GM23338 (cell line): ENCODE measurements around the gene MAD1L1. TPM values are rescaled to one million over a fixed set of nuclear protein-coding genes. Genes with fewer than 3 reads are reported as not detected.
"Not testable (repeated sequence)": the region's sequence is repeated elsewhere in the genome, so short reads cannot be mapped to it uniquely, and the experiment has no call there.

ENCODE experiments used
- ATAC-seq: fragments of 200-7000 bp; cut with Tn5 transposase; 3 replicates; pipeline ENCODE4 v1.9.1; 2020
- DNase-seq: peaks from one replicate; pipeline ENCODE4 v3.0.0-alpha.2; 2015; ENCODE audit warnings: low spot score
- H2AFZ ChIP-seq: fragments of 200-600 bp; sonication (generic); 2 replicates; pipeline ENCODE4 v1.8.0; 2016; ENCODE audit warnings: antibody characterized with exemption, mild to moderate bottlenecking, moderate library complexity
- H3F3A ChIP-seq: fragments of 200-600 bp; sonication (generic); replicated peaks from 2 replicates; pipeline ENCODE4 v1.8.0; 2017; ENCODE audit warnings: antibody characterized with exemption, mixed run types, low read depth
- H3K27ac ChIP-seq: fragments of 200-600 bp; sonication (generic); 2 replicates; pipeline ENCODE4 v1.6.1; 2016; ENCODE audit warnings: low read depth
- H3K27me3 ChIP-seq: fragments of 200-600 bp; sonication (generic); 2 replicates; pipeline ENCODE4 v1.8.0; 2016; ENCODE audit warnings: mild to moderate bottlenecking, mixed run types, moderate library complexity; ENCODE audit not compliant: insufficient read depth
- H3K36me3 ChIP-seq: fragments of 200-600 bp; sonication (generic); 2 replicates; pipeline ENCODE4 v1.8.0; 2016; ENCODE audit warnings: mild to moderate bottlenecking; ENCODE audit not compliant: insufficient read depth
- H3K4me1 ChIP-seq: fragments of 200-600 bp; sonication (generic); 2 replicates; pipeline ENCODE4 v1.8.0; 2016; ENCODE audit warnings: mild to moderate bottlenecking, moderate library complexity; ENCODE audit not compliant: insufficient read depth
- H3K4me2 ChIP-seq: fragments of 200-600 bp; sonication (generic); 2 replicates; pipeline ENCODE4 v1.7.1; 2017; ENCODE audit warnings: mixed run types
- H3K4me3 ChIP-seq: fragments of 200-600 bp; sonication (generic); 2 replicates; pipeline ENCODE4 v1.6.1; 2016; ENCODE audit warnings: mixed run types
- H3K79me2 ChIP-seq: fragments of 200-600 bp; sonication (generic); replicated peaks from 2 replicates; pipeline ENCODE4 v1.8.0; 2017; ENCODE audit warnings: mild to moderate bottlenecking; ENCODE audit not compliant: insufficient read depth
- H3K9me2 ChIP-seq: fragments of 200-600 bp; sonication (generic); 2 replicates; pipeline ENCODE4 v1.8.0; 2017; ENCODE audit not compliant: insufficient read depth
- H4K20me1 ChIP-seq: fragments of 200-600 bp; sonication (generic); replicated peaks from 2 replicates; pipeline ENCODE4 v1.8.0; 2017; ENCODE audit warnings: mild to moderate bottlenecking; ENCODE audit not compliant: insufficient read depth
- H3K27ac Mint-ChIP-seq: 2 replicates; pipeline ENCODE4 v1.8.0; 2020; ENCODE audit warnings: inconsistent platforms, mild to moderate bottlenecking, moderate library complexity, mixed read lengths
- H3K27me3 Mint-ChIP-seq: 3 replicates; pipeline ENCODE4 v1.8.0; 2022; ENCODE audit warnings: low read depth, mild to moderate bottlenecking, moderate library complexity, mixed read lengths, inconsistent platforms; ENCODE audit not compliant: insufficient read depth, poor library complexity
- H3K36me3 Mint-ChIP-seq: 3 replicates; pipeline ENCODE4 v1.8.0; 2021; ENCODE audit warnings: low read depth, mild to moderate bottlenecking, inconsistent platforms, moderate library complexity, mixed read lengths
- H3K4me1 Mint-ChIP-seq: 3 replicates; pipeline ENCODE4 v1.8.0; 2020; ENCODE audit warnings: mild to moderate bottlenecking, inconsistent platforms, mixed read lengths
- H3K4me3 Mint-ChIP-seq: 3 replicates; pipeline ENCODE4 v1.8.0; 2021; ENCODE audit warnings: moderate library complexity, mild to moderate bottlenecking, inconsistent platforms, mixed read lengths
- H3K9me3 Mint-ChIP-seq: 3 replicates; pipeline ENCODE4 v1.8.0; 2020; ENCODE audit warnings: moderate library complexity, mild to moderate bottlenecking, inconsistent platforms, mixed read lengths
- CREB1 ChIP-seq: fragments of 250-450 bp; sonication (Bioruptor Pico); IDR thresholded peaks from 2 replicates; pipeline ENCODE4 v1.5.0; 2020; ENCODE audit warnings: low read depth, mild to moderate bottlenecking, moderate library complexity
- EZH2phosphoT487 ChIP-seq: fragments of 200-600 bp; sonication (generic); IDR thresholded peaks from one replicate; pipeline ENCODE4 v1.8.1; 2018; ENCODE audit warnings: antibody characterized with exemption; ENCODE audit not compliant: unreplicated experiment
- JUNB ChIP-seq: IDR thresholded peaks from one replicate; pipeline ENCODE4 v1.6.1; 2016; ENCODE audit warnings: antibody characterized with exemption; ENCODE audit not compliant: unreplicated experiment
- NANOG ChIP-seq: IDR thresholded peaks from 2 replicates; pipeline ENCODE4 v1.6.1; 2016; ENCODE audit warnings: antibody characterized with exemption, borderline replicate concordance
- POLR2AphosphoS5 ChIP-seq: IDR thresholded peaks from 2 replicates; pipeline ENCODE4 v1.6.1; 2016; ENCODE audit warnings: antibody characterized with exemption, low read depth
- STAT1 ChIP-seq: IDR thresholded peaks from one replicate; pipeline ENCODE4 v1.6.1; 2016; ENCODE audit warnings: antibody characterized with exemption; ENCODE audit not compliant: unreplicated experiment
- ZNF114 ChIP-seq: fragments of 250-450 bp; sonication (Bioruptor Pico); IDR thresholded peaks from 2 replicates; pipeline ENCODE4 v1.5.0; 2020; ENCODE audit warnings: mild to moderate bottlenecking, moderate library complexity
- ZNF331 ChIP-seq: fragments of 250-450 bp; sonication (Bioruptor Pico); IDR thresholded peaks from 2 replicates; pipeline ENCODE4 v1.5.0; 2020; ENCODE audit warnings: low read depth, mild to moderate bottlenecking, moderate library complexity
- polyA plus RNA-seq: library from polyadenylated mRNA; unstranded; fragments of >200 nt; fragmentation: Nextera tagmentation; extraction: Ambion mirVana; gene quantifications from 2 replicates; pipeline ENCODE4 v1.2.1, GENCODE V29; 2016
- total RNA-seq: library from RNA; depleted of rRNA; stranded (reverse); fragments of >200 nt; shearing (Covaris generic); gene quantifications from 2 replicates; pipeline ENCODE4 v1.2.3, GENCODE V29; 2014
- TF ChIP-seq, protein P1 (sequence below): IDR thresholded peaks from one replicate; pipeline ENCODE4 v1.6.1; 2018; ENCODE audit warnings: antibody characterized with exemption; ENCODE audit not compliant: unreplicated experiment
- TF ChIP-seq, protein P2 (sequence below): fragments of 250-450 bp; sonication (Bioruptor Pico); IDR thresholded peaks from 2 replicates; pipeline ENCODE4 v1.5.0; 2020; ENCODE audit warnings: mild to moderate bottlenecking, moderate library complexity
- TF ChIP-seq, protein P3 (sequence below): IDR thresholded peaks from 2 replicates; pipeline ENCODE4 v1.6.1; 2016; ENCODE audit warnings: antibody characterized with exemption

MAD1L1 gene
- total and polyA plus RNA-seq, 2 experiments from 2014 or later, result 40.3 to 59.3 TPM

DNA sequence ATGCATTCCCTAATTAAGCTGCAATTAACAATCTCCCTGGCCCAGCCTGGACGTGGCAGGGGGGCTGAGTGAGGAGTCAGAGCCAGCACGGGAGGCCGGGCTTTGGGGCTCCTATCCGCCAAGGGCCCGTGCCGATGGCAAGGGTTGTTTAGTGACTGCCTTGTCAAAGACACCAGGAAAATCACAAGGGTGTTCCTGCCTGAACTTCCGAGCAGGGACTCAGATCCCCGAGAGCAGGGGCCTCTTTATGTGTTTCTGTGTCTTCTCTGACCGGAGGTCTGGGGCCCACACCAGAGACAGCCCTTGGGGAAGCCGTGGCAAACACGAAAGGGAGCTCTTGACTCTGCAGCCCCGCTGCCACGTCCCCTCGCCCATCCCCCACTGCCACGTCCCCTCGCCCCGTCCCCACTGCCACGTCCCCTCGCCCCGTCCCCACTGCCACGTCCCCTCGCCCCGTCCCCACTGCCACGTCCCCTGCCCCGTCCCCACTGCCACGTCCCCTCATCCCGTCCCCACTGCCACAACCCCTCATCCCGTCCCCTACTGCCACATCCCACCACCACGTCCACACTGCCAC is 303.3 kb downstream of the MAD1L1 start:
- not testable (repeated sequence) for H3K4me2 ChIP-seq, H3K27me3 ChIP-seq, H3K36me3 ChIP-seq, H3K79me2 ChIP-seq, H3F3A ChIP-seq, ATAC-seq, H3K27ac ChIP-seq, H3K27ac Mint-ChIP-seq, H4K20me1 ChIP-seq, H3K9me2 ChIP-seq, H3K4me3 Mint-ChIP-seq, H2AFZ ChIP-seq, H3K4me1 Mint-ChIP-seq, DNase-seq, H3K4me3 ChIP-seq, H3K4me1 ChIP-seq
- H3K36me3 Mint-ChIP-seq, result peaks cover 24% of the 10 kb centered on the region
- peaks cover 23% of the 10 kb centered on the region; the same call in 2 of the 3 replicates for H3K9me3 Mint-ChIP-seq
- peaks cover 20% of the 10 kb centered on the region for H3K27me3 Mint-ChIP-seq

DNA sequence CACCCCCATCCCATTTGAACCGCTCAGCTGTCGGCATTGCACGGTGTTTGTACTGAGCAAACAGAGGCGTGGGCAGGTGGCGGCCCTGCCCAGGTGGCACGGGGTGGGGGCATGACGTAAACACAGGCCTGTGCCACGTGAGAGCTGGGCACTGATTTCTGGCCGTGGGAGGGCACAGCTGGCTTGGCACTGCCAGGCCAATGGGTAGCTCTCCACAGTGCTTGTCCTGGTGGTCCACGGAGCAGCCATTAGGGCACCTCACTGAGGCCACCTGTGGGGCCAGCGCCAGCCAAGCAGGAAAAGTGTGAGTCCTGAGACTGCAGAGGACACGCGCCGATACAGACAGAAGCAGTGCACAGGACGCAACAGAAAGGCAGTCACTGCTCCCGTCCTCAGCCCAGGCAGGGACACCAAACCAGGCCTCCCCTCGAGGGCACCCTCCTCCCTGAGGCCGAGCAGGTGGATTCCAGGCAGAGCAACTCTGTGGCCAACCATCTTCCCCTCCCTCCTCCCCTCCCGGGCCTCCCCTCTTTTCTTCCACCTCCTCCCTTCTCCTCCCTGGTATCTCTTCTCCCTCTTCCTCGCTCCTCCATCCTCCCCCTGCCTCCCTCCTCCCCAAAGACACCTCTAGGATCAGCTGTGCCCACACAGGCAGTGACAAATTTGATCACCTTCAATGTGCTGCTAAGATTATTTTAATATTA is 303.9 kb downstream of the MAD1L1 start:
- Mint-ChIP-seq H3K27me3 (peaks cover 18% of the 10 kb centered on the region), H3K36me3 (peaks cover 19% of the 10 kb centered on the region), H3K4me3 (no peak overlapping the region), H3K9me3 (peaks cover 23% of the 10 kb centered on the region; the same call in 2 of the 3 replicates), H3K27ac (no peak overlapping the region), H3K4me1 (no peaks in the 10 kb centered on the region)
- H3F3A ChIP-seq, result no peaks in the 10 kb centered on the region
- H3K79me2 ChIP-seq, result no peaks in the 10 kb centered on the region
- H3K4me3 ChIP-seq, result no peak overlapping the region
- ATAC-seq (no peak), DNase-seq (no peak)
- H3K27me3 ChIP-seq, result no peaks in the 10 kb centered on the region
- H4K20me1 ChIP-seq, result 0 out of 2 replicates have a peak, but pooled peaks cover 4% of the 10 kb centered on the region
- no peaks in the 10 kb centered on the region for H3K9me2 ChIP-seq
- no peak overlapping the region for H3K27ac ChIP-seq
- no peaks in the 10 kb centered on the region for H3K4me1 ChIP-seq
- no peaks in the 10 kb centered on the region for H3K36me3 ChIP-seq
- H3K4me2 ChIP-seq, result no peak overlapping the region
- H2AFZ ChIP-seq, result no peak overlapping the region
- TF ChIP-seq, protein P1, sequence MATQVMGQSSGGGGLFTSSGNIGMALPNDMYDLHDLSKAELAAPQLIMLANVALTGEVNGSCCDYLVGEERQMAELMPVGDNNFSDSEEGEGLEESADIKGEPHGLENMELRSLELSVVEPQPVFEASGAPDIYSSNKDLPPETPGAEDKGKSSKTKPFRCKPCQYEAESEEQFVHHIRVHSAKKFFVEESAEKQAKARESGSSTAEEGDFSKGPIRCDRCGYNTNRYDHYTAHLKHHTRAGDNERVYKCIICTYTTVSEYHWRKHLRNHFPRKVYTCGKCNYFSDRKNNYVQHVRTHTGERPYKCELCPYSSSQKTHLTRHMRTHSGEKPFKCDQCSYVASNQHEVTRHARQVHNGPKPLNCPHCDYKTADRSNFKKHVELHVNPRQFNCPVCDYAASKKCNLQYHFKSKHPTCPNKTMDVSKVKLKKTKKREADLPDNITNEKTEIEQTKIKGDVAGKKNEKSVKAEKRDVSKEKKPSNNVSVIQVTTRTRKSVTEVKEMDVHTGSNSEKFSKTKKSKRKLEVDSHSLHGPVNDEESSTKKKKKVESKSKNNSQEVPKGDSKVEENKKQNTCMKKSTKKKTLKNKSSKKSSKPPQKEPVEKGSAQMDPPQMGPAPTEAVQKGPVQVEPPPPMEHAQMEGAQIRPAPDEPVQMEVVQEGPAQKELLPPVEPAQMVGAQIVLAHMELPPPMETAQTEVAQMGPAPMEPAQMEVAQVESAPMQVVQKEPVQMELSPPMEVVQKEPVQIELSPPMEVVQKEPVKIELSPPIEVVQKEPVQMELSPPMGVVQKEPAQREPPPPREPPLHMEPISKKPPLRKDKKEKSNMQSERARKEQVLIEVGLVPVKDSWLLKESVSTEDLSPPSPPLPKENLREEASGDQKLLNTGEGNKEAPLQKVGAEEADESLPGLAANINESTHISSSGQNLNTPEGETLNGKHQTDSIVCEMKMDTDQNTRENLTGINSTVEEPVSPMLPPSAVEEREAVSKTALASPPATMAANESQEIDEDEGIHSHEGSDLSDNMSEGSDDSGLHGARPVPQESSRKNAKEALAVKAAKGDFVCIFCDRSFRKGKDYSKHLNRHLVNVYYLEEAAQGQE, result no peak
- no peak for TF ChIP-seq STAT1
- TF ChIP-seq ZNF114 (CRISPR knock-in tag), result no peak
- no peak for TF ChIP-seq JUNB
- TF ChIP-seq NANOG, result no peak
- TF ChIP-seq, protein P2, sequence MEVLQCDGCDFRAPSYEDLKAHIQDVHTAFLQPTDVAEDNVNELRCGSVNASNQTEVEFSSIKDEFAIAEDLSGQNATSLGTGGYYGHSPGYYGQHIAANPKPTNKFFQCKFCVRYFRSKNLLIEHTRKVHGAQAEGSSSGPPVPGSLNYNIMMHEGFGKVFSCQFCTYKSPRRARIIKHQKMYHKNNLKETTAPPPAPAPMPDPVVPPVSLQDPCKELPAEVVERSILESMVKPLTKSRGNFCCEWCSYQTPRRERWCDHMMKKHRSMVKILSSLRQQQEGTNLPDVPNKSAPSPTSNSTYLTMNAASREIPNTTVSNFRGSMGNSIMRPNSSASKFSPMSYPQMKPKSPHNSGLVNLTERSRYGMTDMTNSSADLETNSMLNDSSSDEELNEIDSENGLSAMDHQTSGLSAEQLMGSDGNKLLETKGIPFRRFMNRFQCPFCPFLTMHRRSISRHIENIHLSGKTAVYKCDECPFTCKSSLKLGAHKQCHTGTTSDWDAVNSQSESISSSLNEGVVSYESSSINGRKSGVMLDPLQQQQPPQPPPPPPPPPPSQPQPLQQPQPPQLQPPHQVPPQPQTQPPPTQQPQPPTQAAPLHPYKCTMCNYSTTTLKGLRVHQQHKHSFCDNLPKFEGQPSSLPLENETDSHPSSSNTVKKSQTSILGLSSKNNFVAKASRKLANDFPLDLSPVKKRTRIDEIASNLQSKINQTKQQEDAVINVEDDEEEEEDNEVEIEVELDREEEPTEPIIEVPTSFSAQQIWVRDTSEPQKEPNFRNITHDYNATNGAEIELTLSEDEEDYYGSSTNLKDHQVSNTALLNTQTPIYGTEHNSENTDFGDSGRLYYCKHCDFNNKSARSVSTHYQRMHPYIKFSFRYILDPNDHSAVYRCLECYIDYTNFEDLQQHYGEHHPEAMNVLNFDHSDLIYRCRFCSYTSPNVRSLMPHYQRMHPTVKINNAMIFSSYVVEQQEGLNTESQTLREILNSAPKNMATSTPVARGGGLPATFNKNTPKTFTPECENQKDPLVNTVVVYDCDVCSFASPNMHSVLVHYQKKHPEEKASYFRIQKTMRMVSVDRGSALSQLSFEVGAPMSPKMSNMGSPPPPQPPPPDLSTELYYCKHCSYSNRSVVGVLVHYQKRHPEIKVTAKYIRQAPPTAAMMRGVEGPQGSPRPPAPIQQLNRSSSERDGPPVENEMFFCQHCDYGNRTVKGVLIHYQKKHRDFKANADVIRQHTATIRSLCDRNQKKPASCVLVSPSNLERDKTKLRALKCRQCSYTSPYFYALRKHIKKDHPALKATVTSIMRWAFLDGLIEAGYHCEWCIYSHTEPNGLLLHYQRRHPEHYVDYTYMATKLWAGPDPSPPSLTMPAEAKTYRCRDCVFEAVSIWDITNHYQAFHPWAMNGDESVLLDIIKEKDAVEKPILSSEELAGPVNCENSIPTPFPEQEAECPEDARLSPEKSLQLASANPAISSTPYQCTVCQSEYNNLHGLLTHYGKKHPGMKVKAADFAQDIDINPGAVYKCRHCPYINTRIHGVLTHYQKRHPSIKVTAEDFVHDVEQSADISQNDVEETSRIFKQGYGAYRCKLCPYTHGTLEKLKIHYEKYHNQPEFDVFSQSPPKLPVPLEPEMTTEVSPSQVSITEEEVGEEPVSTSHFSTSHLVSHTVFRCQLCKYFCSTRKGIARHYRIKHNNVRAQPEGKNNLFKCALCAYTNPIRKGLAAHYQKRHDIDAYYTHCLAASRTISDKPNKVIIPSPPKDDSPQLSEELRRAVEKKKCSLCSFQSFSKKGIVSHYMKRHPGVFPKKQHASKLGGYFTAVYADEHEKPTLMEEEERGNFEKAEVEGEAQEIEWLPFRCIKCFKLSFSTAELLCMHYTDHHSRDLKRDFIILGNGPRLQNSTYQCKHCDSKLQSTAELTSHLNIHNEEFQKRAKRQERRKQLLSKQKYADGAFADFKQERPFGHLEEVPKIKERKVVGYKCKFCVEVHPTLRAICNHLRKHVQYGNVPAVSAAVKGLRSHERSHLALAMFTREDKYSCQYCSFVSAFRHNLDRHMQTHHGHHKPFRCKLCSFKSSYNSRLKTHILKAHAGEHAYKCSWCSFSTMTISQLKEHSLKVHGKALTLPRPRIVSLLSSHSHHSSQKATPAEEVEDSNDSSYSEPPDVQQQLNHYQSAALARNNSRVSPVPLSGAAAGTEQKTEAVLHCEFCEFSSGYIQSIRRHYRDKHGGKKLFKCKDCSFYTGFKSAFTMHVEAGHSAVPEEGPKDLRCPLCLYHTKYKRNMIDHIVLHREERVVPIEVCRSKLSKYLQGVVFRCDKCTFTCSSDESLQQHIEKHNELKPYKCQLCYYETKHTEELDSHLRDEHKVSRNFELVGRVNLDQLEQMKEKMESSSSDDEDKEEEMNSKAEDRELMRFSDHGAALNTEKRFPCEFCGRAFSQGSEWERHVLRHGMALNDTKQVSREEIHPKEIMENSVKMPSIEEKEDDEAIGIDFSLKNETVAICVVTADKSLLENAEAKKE (CRISPR knock-in tag), result no peak
- no peak for TF ChIP-seq POLR2AphosphoS5
- no peak for TF ChIP-seq CREB1 (CRISPR knock-in tag)
- TF ChIP-seq, protein P3, sequence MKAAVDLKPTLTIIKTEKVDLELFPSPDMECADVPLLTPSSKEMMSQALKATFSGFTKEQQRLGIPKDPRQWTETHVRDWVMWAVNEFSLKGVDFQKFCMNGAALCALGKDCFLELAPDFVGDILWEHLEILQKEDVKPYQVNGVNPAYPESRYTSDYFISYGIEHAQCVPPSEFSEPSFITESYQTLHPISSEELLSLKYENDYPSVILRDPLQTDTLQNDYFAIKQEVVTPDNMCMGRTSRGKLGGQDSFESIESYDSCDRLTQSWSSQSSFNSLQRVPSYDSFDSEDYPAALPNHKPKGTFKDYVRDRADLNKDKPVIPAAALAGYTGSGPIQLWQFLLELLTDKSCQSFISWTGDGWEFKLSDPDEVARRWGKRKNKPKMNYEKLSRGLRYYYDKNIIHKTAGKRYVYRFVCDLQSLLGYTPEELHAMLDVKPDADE, result no peak
- no peak for TF ChIP-seq ZNF331 (CRISPR knock-in tag)
- no peak for TF ChIP-seq EZH2phosphoT487
